H1 (cell line): ENCODE measurements around the gene MBD4. TPM values are rescaled to one million over a fixed set of nuclear protein-coding genes. Genes with fewer than 3 reads are reported as not detected.

ENCODE experiments used
- CTCF ChIA-PET: fragments of 300-600 bp; sonication (Branson Sonifier 250); formaldehyde crosslinking; loops from one replicate; lab custom pipeline; 2021; ENCODE audit not compliant: partially characterized antibody; lab: Charles Lee
- POLR2A ChIA-PET: fragments of 300-600 bp; sonication (Branson Sonifier 250); formaldehyde crosslinking; loops from one replicate; lab custom pipeline; 2021; ENCODE audit warnings: inconsistent platforms; ENCODE audit not compliant: partially characterized antibody; lab: Charles Lee
- DNase-seq, 2 experiments: peaks; one replicate each; pipeline versions ENCODE4 v3.0.0 to v3.0.0-alpha.2; 2010 to 2022; ENCODE audit warnings: low spot score in 2 of 2, low read depth in 1 of 2, mixed read lengths in 1 of 2
- FAIRE-seq: peaks from 2 replicates; lab custom pipeline; 2011; peaks lifted over from hg19 to GRCh38; lab: Jason Lieb, UNC
- H2AFZ ChIP-seq: 2 replicates; pipeline ENCODE4 v1.8.1; 2012; ENCODE audit warnings: low read length, inconsistent platforms
- H2AK5ac ChIP-seq: 2 replicates; pipeline ENCODE4 v1.6.1; 2013; ENCODE audit warnings: low read depth, low read length
- H2BK120ac ChIP-seq: replicated peaks from 2 replicates; pipeline ENCODE3; 2013; ENCODE audit warnings: low read depth, low read length, inconsistent platforms
- H2BK12ac ChIP-seq: 2 replicates; pipeline ENCODE4 v1.6.1; 2013; ENCODE audit warnings: low read depth, low read length
- H2BK15ac ChIP-seq: 2 replicates; pipeline ENCODE4 v1.6.1; 2013; ENCODE audit warnings: low read length
- H2BK20ac ChIP-seq: 2 replicates; pipeline ENCODE4 v1.6.1; 2013; ENCODE audit warnings: low read length
- H2BK5ac ChIP-seq: 2 replicates; pipeline ENCODE4 v1.6.1; 2013; ENCODE audit warnings: low read depth, low read length
- H3K14ac ChIP-seq: 2 replicates; pipeline ENCODE4 v1.6.1; 2013; ENCODE audit warnings: inconsistent platforms; ENCODE audit not compliant: insufficient read length
- H3K18ac ChIP-seq: 2 replicates; pipeline ENCODE4 v1.6.1; 2013; ENCODE audit warnings: low read length; ENCODE audit errors: extremely low read depth
- H3K23ac ChIP-seq: 2 replicates; pipeline ENCODE4 v1.6.1; 2013; ENCODE audit warnings: inconsistent platforms; ENCODE audit not compliant: insufficient read length
- H3K23me2 ChIP-seq: 2 replicates; pipeline ENCODE4 v1.6.1; 2013; ENCODE audit warnings: low read depth, low read length
- H3K27ac ChIP-seq: 2 replicates; pipeline ENCODE4 v1.6.1; 2011; ENCODE audit warnings: low read depth, low read length, inconsistent platforms
- H3K27me3 ChIP-seq, 4 experiments: replicated peaks in 1 of 4; 1 replicate in 1 of 4; 2 replicates in 3 of 4; pipeline versions ENCODE4 v1.6.1 to v1.8.1; 2011 to 2013; ENCODE audit warnings: low read length in 3 of 4, mild to moderate bottlenecking in 3 of 4, inconsistent platforms in 2 of 4, mixed read lengths in 2 of 4, moderate library complexity in 1 of 4; ENCODE audit not compliant: control insufficient read depth in 3 of 4, insufficient read depth in 3 of 4; ENCODE audit errors: extremely low read depth in 1 of 4
- H3K36me3 ChIP-seq, 4 experiments: 2 replicates each; pipeline versions ENCODE4 v1.6.1 to v1.8.1; 2011 to 2013; ENCODE audit warnings: mild to moderate bottlenecking in 4 of 4, low read length in 3 of 4, moderate library complexity in 2 of 4, control low read depth in 1 of 4, inconsistent platforms in 1 of 4; ENCODE audit not compliant: insufficient read depth in 4 of 4, control insufficient read depth in 2 of 4
- H3K4ac ChIP-seq: replicated peaks from 2 replicates; pipeline ENCODE3; 2013; ENCODE audit warnings: low read length, low read depth, mixed read lengths, inconsistent platforms; ENCODE audit not compliant: insufficient read length
- H3K4me1 ChIP-seq, 4 experiments: replicated peaks in 1 of 4; 1 replicate in 1 of 4; 2 replicates in 3 of 4; pipeline versions ENCODE4 v1.6.1 to v1.8.1; 2011 to 2013; ENCODE audit warnings: low read length in 3 of 4, inconsistent platforms in 2 of 4, mixed read lengths in 1 of 4; ENCODE audit not compliant: insufficient read depth in 4 of 4, control insufficient read depth in 3 of 4
- H3K4me2 ChIP-seq, 2 experiments: 2 replicates each; pipeline versions ENCODE4 v1.6.1 to v1.8.1; 2011 to 2013; ENCODE audit warnings: low read depth in 2 of 2, low read length in 2 of 2, control low read depth in 1 of 2, inconsistent platforms in 1 of 2, mild to moderate bottlenecking in 1 of 2; ENCODE audit not compliant: insufficient read depth in 1 of 2
- H3K4me3 ChIP-seq, 4 experiments: fragments of 200-600, 300-600 bp in 1 of 4; sonication (generic), shearing (Covaris generic), sonication (Bioruptor Twin) in 1 of 4; 2 replicates each; pipeline versions ENCODE4 v1.5.1 to v1.8.1; 2011 to 2016; ENCODE audit warnings: low read length in 4 of 4, low read depth in 3 of 4, control low read depth in 2 of 4, inconsistent platforms in 2 of 4, mild to moderate bottlenecking in 2 of 4, mixed read lengths in 1 of 4, moderate library complexity in 1 of 4; ENCODE audit not compliant: insufficient read depth in 2 of 4; ENCODE audit errors: extremely low read depth in 1 of 4
- H3K56ac ChIP-seq: replicated peaks from 2 replicates; pipeline ENCODE3; 2013; ENCODE audit warnings: low read depth, mild to moderate bottlenecking, mixed read lengths, low read length, inconsistent platforms; ENCODE audit not compliant: insufficient read length
- H3K79me1 ChIP-seq: 2 replicates; pipeline ENCODE4 v1.6.1; 2013; ENCODE audit warnings: low read depth, low read length, control low read depth
- H3K79me2 ChIP-seq, 2 experiments: 2 replicates each; pipeline versions ENCODE4 v1.6.1 to v1.8.1; 2012 to 2013; ENCODE audit warnings: low read length in 2 of 2, mild to moderate bottlenecking in 2 of 2, inconsistent platforms in 1 of 2; ENCODE audit not compliant: insufficient read depth in 2 of 2, control insufficient read depth in 1 of 2
- H3K9ac ChIP-seq, 4 experiments: replicated peaks in 1 of 4; 1 replicate in 1 of 4; 2 replicates in 3 of 4; pipeline versions ENCODE4 v1.6.1 to v1.8.1; 2011 to 2013; ENCODE audit warnings: low read depth in 3 of 4, low read length in 3 of 4, control low read depth in 2 of 4, mild to moderate bottlenecking in 2 of 4, moderate library complexity in 2 of 4, inconsistent platforms in 1 of 4; ENCODE audit errors: extremely low read depth in 1 of 4
- H3K9me3 ChIP-seq, 2 experiments: 2 replicates each; pipeline versions ENCODE4 v1.6.1 to v1.8.1; 2012 to 2013; ENCODE audit warnings: mild to moderate bottlenecking in 2 of 2, moderate library complexity in 2 of 2, control low read depth in 1 of 2, inconsistent platforms in 1 of 2, low read depth in 1 of 2, low read length in 1 of 2, mixed read lengths in 1 of 2; ENCODE audit not compliant: insufficient read depth in 2 of 2
- H4K20me1 ChIP-seq, 2 experiments: replicated peaks in 1 of 2; 2 replicates each; pipeline versions ENCODE3 to v1.8.1; 2011 to 2013; ENCODE audit warnings: inconsistent platforms in 2 of 2, low read length in 2 of 2, mild to moderate bottlenecking in 1 of 2; ENCODE audit not compliant: insufficient read depth in 2 of 2, control insufficient read depth in 1 of 2
- H4K5ac ChIP-seq: 2 replicates; pipeline ENCODE4 v1.6.1; 2013; ENCODE audit warnings: low read length, low read depth, mixed read lengths, inconsistent platforms; ENCODE audit not compliant: insufficient read length
- H4K8ac ChIP-seq: 2 replicates; pipeline ENCODE4 v1.8.0; 2013; ENCODE audit warnings: mild to moderate bottlenecking, moderate library complexity, low read length, inconsistent platforms; ENCODE audit not compliant: insufficient read depth; ENCODE audit errors: extremely low read depth
- H4K91ac ChIP-seq: replicated peaks from 2 replicates; pipeline ENCODE3; 2013; ENCODE audit warnings: low read length, mixed read lengths, inconsistent platforms; ENCODE audit not compliant: insufficient read length
- CHD2 ChIP-seq: IDR thresholded peaks from 2 replicates; pipeline ENCODE4 v1.6.1; 2012; ENCODE audit warnings: low read length, improper control_type of control experiment
- RAD21 ChIP-seq, 2 experiments: IDR thresholded peaks in 1 of 2; conservative IDR thresholded peaks in 1 of 2; 2 replicates each; pipeline ENCODE4 v1.6.1; 2011; ENCODE audit warnings: low read depth in 2 of 2, low read length in 2 of 2, improper control_type of control experiment in 1 of 2, inconsistent platforms in 1 of 2, mild to moderate bottlenecking in 1 of 2, moderate library complexity in 1 of 2
- WGBS, 2 experiments: shearing (Covaris generic) in 1 of 2; methylation state at CpG; one replicate each; pipeline versions ENCODE4 v1.1.6 to v1.1.7; 2013 to 2015; ENCODE audit warnings: low lambda C conversion rate in 2 of 2, mixed read lengths in 2 of 2, inconsistent platforms in 1 of 2, low coverage in 1 of 2, missing lambda C conversion rate in 1 of 2; ENCODE audit not compliant: insufficient replicate concordance in 2 of 2, insufficient coverage in 1 of 2, insufficient read length in 1 of 2; ENCODE audit errors: extremely low coverage in 1 of 2, missing lambda C conversion rate in 1 of 2; 5-methylcytosine and 5-hydroxymethylcytosine counted together
- polyA plus RNA-seq, 7 experiments: library from polyadenylated mRNA; depleted of rRNA in 3 of 7; stranded (reverse) in 5 of 7; unstranded in 2 of 7; fragments of >200 nt in 5 of 7; fragments of 200-250 nt in 2 of 7; gene quantifications; 1 replicate in 5 of 7; 2 replicates in 1 of 7; 4 replicates in 1 of 7; pipeline versions ENCODE4 v1.2.1 to v1.2.3, GENCODE V29; 2011 to 2013; ENCODE audit warnings: missing spikeins in 2 of 7, mixed read lengths in 2 of 7
- total RNA-seq: library from RNA; stranded (reverse); fragmentation: NEBNext Ultra II Directional; extraction: Animal tissue kit (Norgen Biotek cat#: 25700); gene quantifications from 2 replicates; pipeline ENCODE4 v1.2.1, GENCODE V29; 2021
- TF ChIP-seq, protein P1 (sequence below), 3 experiments: IDR thresholded peaks; 1 replicate in 2 of 3; 2 replicates in 1 of 3; pipeline versions ENCODE4 v1.5.1 to v1.6.1; 2011; ENCODE audit warnings: low read length in 3 of 3, mild to moderate bottlenecking in 3 of 3, inconsistent platforms in 2 of 3, low read depth in 1 of 3, moderate library complexity in 1 of 3; ENCODE audit not compliant: insufficient read depth in 1 of 3; ENCODE audit errors: control extremely low read depth in 1 of 3

MBD4 gene
- total and polyA plus RNA-seq, 2 of the 8 experiments (the other 6 are each of a cell fraction or from before 2014, with no cell fraction given): 11.2 to 35.8 TPM

DNA sequence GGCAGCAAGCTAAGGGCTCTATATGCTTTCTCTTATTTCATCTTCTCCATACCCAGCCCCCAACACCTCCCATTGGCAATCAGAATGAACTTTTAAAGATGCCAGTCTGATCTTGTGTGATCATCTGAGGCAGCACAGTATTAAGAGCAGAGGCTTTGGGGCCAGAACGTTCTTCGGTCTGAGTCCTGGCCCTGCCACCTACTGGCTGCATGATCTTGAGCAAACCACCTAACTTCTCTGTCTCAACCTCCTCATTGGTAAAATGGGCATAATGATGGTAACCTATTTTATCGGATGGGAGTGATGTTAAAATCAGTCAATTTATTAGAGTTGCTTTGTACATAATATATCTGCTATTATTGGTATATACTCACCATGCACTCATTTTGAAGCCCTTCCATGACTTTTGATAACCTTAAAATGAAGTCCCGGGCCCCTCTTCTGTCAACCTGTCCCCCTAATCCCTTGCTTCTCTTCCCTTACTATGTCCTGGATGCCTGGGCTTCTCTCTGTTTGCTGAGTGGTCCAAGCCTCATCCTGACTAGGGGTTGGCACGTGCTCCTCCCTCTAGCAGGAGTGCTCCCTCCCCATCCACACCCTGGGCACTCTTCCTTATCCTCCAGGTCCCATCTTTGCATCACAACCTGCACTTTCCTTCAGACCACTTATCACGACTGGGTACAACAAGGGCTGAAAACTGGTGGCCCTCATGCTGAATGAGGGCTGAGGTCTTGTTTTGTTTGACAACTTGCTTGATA, 17.6 kb downstream of the MBD4 start:
- Histone ChIP-seq H3K9ac (no peak overlapping the region), H3K79me2 (no peaks in the 10 kb centered on the region), H3K4me1 (peaks cover 0 to 11% (median 9%) of the 10 kb centered on the region in 4 experiments; a peak in 6 of 7 replicates), H3K4me2 (no peak overlapping the region), H3K27ac (no peak overlapping the region), H3K18ac (no peak overlapping the region), H3K36me3 (no peaks in the 10 kb centered on the region), H3K23ac (no peak overlapping the region), H3K9me3 (no peaks in the 10 kb centered on the region), H2AK5ac (no peak overlapping the region), H3K56ac (no peak overlapping the region), H3K14ac (no peak overlapping the region), H3K27me3 (peaks cover 0 to 7% (median under 1%) of the 10 kb centered on the region in 4 experiments; a peak in 3 of 7 replicates)
- CTCF ChIA-PET: interaction anchor here (0.7 to 2.3 kb wide), 13 partner anchors 9 to 78 kb away, joined by 3 to 9 read pairs (median 5); partner anchors contain the start of genes IFT122 and MBD4
- 83% methylated on average over 6 of the region's 6 CpGs; no CpG with 5 or more reads in 1 of the 2 experiments for WGBS, 2 experiments
- TF ChIP-seq RAD21 (IDR thresholded peaks at IDR 0.05 in 1 of 2, conservative IDR thresholded peaks at IDR 0.05 in 1 of 2; ENCODE audit: low read depth in 2 of 2, low read length in 2 of 2) (peak in 1 of 2 experiments; percentile 41; a peak in 2 of 4 replicates), CHD2 (no peak)
- TF ChIP-seq, protein P1, sequence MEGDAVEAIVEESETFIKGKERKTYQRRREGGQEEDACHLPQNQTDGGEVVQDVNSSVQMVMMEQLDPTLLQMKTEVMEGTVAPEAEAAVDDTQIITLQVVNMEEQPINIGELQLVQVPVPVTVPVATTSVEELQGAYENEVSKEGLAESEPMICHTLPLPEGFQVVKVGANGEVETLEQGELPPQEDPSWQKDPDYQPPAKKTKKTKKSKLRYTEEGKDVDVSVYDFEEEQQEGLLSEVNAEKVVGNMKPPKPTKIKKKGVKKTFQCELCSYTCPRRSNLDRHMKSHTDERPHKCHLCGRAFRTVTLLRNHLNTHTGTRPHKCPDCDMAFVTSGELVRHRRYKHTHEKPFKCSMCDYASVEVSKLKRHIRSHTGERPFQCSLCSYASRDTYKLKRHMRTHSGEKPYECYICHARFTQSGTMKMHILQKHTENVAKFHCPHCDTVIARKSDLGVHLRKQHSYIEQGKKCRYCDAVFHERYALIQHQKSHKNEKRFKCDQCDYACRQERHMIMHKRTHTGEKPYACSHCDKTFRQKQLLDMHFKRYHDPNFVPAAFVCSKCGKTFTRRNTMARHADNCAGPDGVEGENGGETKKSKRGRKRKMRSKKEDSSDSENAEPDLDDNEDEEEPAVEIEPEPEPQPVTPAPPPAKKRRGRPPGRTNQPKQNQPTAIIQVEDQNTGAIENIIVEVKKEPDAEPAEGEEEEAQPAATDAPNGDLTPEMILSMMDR (IDR thresholded peaks at IDR 0.05; ENCODE audit: control extremely low read depth in 1 of 3, insufficient read depth in 1 of 3, low read depth in 1 of 3, low read length in 3 of 3): peak; percentile 26 to 50 (median 44)
- TF ChIP-seq, all 59 proteins: peak for 2
- no peak overlapping the region for H3K4me3 ChIP-seq
- no peaks in the 10 kb centered on the region; the same call in 1 of the 2 replicates for H3K23me2 ChIP-seq
- H2BK5ac ChIP-seq: no peak overlapping the region
- peaks cover 0 to under 1% of the 10 kb centered on the region in 2 experiments for H4K20me1 ChIP-seq
- H2BK20ac ChIP-seq: no peak overlapping the region
- H4K5ac ChIP-seq: no peak overlapping the region
- no peak overlapping the region for H3K4ac ChIP-seq
- no peak overlapping the region for H4K91ac ChIP-seq
- no peak overlapping the region for H4K8ac ChIP-seq
- H2BK120ac ChIP-seq: no peak overlapping the region
- DNase-seq: no peak
- H2BK15ac ChIP-seq: no peak overlapping the region
- no peaks in the 10 kb centered on the region for H3K79me1 ChIP-seq
- POLR2A ChIA-PET: interaction anchor here (1.0 to 1.6 kb wide), 3 partner anchors 14 to 78 kb away, joined by 3 to 6 read pairs (median 3); partner anchors contain the start of genes IFT122 and MBD4
- H2BK12ac ChIP-seq: peak overlapping the region; percentile 55; the same call in 1 of the 2 replicates
- no peak overlapping the region; the same call in 1 of the 2 replicates for H2AFZ ChIP-seq
- no peak for FAIRE-seq
